ENCODE data around the gene CSAD.

- TF ChIP-seq CTCF (conservative IDR thresholded peaks at IDR 0.05; ENCODE audit: low read depth in 2 of 2) (0 out of 4 replicates have a peak, but pooled peaks of 1 of the 2 experiments have one; percentile 0), EZH2 (IDR thresholded peaks at IDR 0.05; ENCODE audit: low read depth, unreplicated experiment) (peak; percentile 19), POLR2AphosphoS5 (IDR thresholded peaks at IDR 0.05; ENCODE audit: low read depth) (peak; percentile 31; the same call in 1 of the 2 replicates), JUNB (IDR thresholded peaks at IDR 0.05; ENCODE audit: unreplicated experiment) (no peak), ZNF462 (CRISPR knock-in tag; IDR thresholded peaks at IDR 0.05) (no peak), CREB1 (CRISPR knock-in tag; IDR thresholded peaks at IDR 0.05; ENCODE audit: low read depth) (0 out of 2 replicates have a peak, but pooled peaks have one; percentile 35), EZH2phosphoT487 (IDR thresholded peaks at IDR 0.05; ENCODE audit: unreplicated experiment) (no peak), REST (IDR thresholded peaks at IDR 0.05; ENCODE audit: unreplicated experiment) (no peak), ETS1 (IDR thresholded peaks at IDR 0.05) (peak; percentile 54; the same call in 1 of the 2 replicates), NANOG (IDR thresholded peaks at IDR 0.05; ENCODE audit: borderline replicate concordance) (no peak), STAT1 (IDR thresholded peaks at IDR 0.05; ENCODE audit: unreplicated experiment) (no peak), ZNF114 (CRISPR knock-in tag; IDR thresholded peaks at IDR 0.05) (no peak)
These were observed at the start of gene CSAD, which contains the start of gene ZNF740 for GRCh38 chr12:53180220-53180930.
